ENCODE data around the gene MGAT5B.

Gene MGAT5B

DNA sequence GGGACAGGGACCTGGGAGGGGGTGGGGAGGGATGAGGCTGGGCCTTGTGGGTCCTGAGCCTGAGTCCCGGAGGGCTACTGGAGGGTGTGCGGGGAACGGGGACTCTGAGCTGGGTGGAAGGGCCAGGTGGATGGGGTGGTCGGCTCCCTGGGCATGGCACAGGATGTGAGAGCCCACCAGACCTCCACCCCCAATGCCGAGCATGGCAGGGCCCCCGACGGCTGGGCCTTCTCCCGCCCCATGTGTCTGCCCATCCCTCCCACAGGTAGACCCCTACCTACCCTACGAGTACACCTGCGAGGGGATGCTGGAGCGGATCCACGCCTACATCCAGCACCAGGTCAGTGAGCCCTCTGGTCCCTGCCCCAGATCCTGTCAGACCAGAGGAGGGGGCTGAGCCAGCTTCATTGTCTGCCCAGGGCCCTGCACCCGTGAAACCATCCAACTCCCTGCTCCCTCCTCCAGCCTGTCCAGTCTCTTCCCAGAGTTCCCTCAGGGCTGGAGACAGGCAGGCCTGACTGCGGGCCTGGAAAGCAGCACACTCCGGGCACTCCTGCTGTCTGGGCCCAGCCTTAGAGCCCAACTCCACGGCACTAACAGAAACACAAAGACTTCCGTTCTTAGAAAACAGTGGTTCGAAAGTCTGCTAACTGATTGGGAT, 78.0 kb downstream of the MGAT5B start:
- Histone ChIP-seq H3K9me3 (ENCODE audit: insufficient read depth, low read depth, low read length) (no peaks in the 10 kb centered on the region), H3K4me3 (ENCODE audit: low read length) (no peak overlapping the region), H3K9ac (ENCODE audit: low read depth, low read length) (no peak overlapping the region), H3K27me3 (ENCODE audit: insufficient read depth, low read length) (no peaks in the 10 kb centered on the region), H3K4me1 (ENCODE audit: insufficient read depth, low read length) (peaks cover 6% of the 10 kb centered on the region), H3K36me3 (ENCODE audit: insufficient read depth, low read length) (no peaks in the 10 kb centered on the region), H3K27ac (ENCODE audit: low read depth, low read length) (no peak overlapping the region)
- 81% methylated on average over 18 of the region's 18 CpGs for WGBS

GRCh38 chr17:76946772-76947135, 78.5 kb downstream of the MGAT5B start:
- peaks cover 6% of the 10 kb centered on the region for H3K4me1 ChIP-seq (ENCODE audit: insufficient read depth, low read length)
- no peak overlapping the region for H3K27ac ChIP-seq (ENCODE audit: low read depth, low read length)
- no peaks in the 10 kb centered on the region for H3K36me3 ChIP-seq (ENCODE audit: insufficient read depth, low read length)
- H3K9me3 ChIP-seq (ENCODE audit: insufficient read depth, low read depth, low read length), result no peaks in the 10 kb centered on the region
- no peaks in the 10 kb centered on the region for H3K27me3 ChIP-seq (ENCODE audit: insufficient read depth, low read length)
- H3K9ac ChIP-seq (ENCODE audit: low read depth, low read length), result no peak overlapping the region
- H3K4me3 ChIP-seq (ENCODE audit: low read length), result no peak overlapping the region
- WGBS, result 81% methylated on average over 10 of the region's 10 CpGs

DNA sequence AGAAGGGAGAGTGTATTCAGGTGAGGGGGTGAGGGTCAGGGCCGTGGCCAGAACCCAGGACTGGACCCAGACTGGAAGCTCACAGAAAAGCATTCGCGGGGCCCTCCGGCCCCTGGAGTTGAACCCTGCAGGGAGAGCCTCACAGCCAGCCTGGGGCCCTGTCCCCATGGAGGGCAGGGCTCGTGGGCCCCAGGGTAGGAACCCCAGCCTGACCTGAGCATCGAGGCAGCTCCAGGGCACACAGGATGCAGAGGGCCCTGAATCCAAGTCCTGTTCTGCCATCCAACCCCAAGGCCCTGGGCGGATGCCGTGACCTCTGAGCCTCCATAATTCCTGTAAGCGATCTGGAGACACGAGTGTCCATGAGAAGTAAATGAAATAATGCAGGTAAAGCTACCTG, 79.1 kb downstream of the MGAT5B start:
- peaks cover 6% of the 10 kb centered on the region for H3K4me1 ChIP-seq (ENCODE audit: insufficient read depth, low read length)
- 97% methylated on average over 10 of the region's 10 CpGs for WGBS
- no peaks in the 10 kb centered on the region for H3K36me3 ChIP-seq (ENCODE audit: insufficient read depth, low read length)
- no peaks in the 10 kb centered on the region for H3K9me3 ChIP-seq (ENCODE audit: insufficient read depth, low read depth, low read length)
- no peak overlapping the region for H3K4me3 ChIP-seq (ENCODE audit: low read length)
- no peak overlapping the region for H3K27ac ChIP-seq (ENCODE audit: low read depth, low read length)
- no peak overlapping the region for H3K9ac ChIP-seq (ENCODE audit: low read depth, low read length)
- no peaks in the 10 kb centered on the region for H3K27me3 ChIP-seq (ENCODE audit: insufficient read depth, low read length)

DNA sequence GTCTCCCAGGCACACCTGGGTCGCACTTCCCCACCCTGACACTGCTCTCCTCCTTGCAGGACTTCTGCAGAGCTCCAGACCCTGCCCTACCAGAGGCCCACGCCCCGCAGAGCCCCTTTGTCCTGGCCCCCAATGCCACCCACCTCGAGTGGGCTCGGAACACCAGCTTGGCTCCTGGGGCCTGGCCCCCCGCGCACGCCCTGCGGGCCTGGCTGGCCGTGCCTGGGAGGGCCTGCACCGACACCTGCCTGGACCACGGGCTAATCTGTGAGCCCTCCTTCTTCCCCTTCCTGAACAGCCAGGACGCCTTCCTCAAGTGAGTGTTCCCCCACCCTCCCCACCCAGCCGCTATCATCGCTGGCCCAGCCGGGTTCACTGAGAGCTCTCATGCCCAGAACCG, 79.6 kb downstream of the MGAT5B start:
- no peak overlapping the region for H3K9ac ChIP-seq (ENCODE audit: low read depth, low read length)
- H3K27ac ChIP-seq (ENCODE audit: low read depth, low read length), result no peak overlapping the region
- 94% methylated on average over 17 of the region's 17 CpGs for WGBS
- H3K27me3 ChIP-seq (ENCODE audit: insufficient read depth, low read length), result no peaks in the 10 kb centered on the region
- H3K9me3 ChIP-seq (ENCODE audit: insufficient read depth, low read depth, low read length), result no peaks in the 10 kb centered on the region
- peaks cover 6% of the 10 kb centered on the region for H3K4me1 ChIP-seq (ENCODE audit: insufficient read depth, low read length)
- H3K4me3 ChIP-seq (ENCODE audit: low read length), result no peak overlapping the region
- H3K36me3 ChIP-seq (ENCODE audit: insufficient read depth, low read length), result no peaks in the 10 kb centered on the region

- no peak overlapping the region for H3K27ac ChIP-seq (ENCODE audit: low read depth, low read length)
- H3K36me3 ChIP-seq (ENCODE audit: insufficient read depth, low read length), result no peaks in the 10 kb centered on the region
- H3K4me1 ChIP-seq (ENCODE audit: insufficient read depth, low read length), result peaks cover under 1% of the 10 kb centered on the region; the same call in 1 of the 2 replicates
- H3K27me3 ChIP-seq (ENCODE audit: insufficient read depth, low read length), result no peaks in the 10 kb centered on the region
- no peak overlapping the region for H3K9ac ChIP-seq (ENCODE audit: low read depth, low read length)
- H3K9me3 ChIP-seq (ENCODE audit: insufficient read depth, low read depth, low read length), result no peaks in the 10 kb centered on the region
- 94% methylated on average over 10 of the region's 10 CpGs for WGBS
- H3K4me3 ChIP-seq (ENCODE audit: low read length), result no peak overlapping the region
These were observed 80.1 kb downstream of the MGAT5B start for GRCh38 chr17:76948301-76948700.

DNA sequence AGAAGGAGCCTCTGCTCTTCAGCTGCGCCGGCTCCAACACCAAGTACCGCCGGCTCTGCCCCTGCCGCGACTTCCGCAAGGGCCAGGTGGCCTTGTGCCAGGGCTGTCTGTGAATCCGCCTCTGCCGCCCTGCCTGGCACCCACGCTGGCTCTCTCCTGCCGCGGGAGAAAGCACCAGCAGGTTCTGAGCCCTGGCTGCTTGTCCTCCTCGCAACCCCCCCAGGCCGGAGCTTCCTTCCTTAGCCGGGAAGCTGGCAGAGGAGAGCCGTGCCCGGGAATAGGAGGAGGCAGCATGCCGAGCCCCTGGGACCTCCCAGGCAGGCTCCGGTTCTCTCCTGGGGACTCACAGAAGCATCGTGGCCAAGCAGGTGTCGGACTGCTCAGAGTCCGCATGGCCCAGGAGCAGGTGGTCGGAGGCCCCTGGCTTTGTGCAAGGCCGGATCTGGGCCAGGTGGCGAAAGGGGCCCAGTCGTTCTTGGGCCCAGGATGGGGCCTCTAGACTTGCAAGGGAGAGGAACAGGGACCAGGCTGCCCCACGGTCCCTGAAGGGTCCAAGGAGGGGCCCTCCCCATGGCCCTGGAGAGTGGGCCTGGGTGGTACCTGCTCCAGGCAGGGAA, 80.6 kb downstream of the MGAT5B start:
- Histone ChIP-seq H3K9me3 (ENCODE audit: insufficient read depth, low read depth, low read length) (no peaks in the 10 kb centered on the region), H3K27me3 (ENCODE audit: insufficient read depth, low read length) (no peaks in the 10 kb centered on the region), H3K36me3 (ENCODE audit: insufficient read depth, low read length) (no peaks in the 10 kb centered on the region), H3K4me1 (ENCODE audit: insufficient read depth, low read length) (no peaks in the 10 kb centered on the region), H3K4me3 (ENCODE audit: low read length) (no peak overlapping the region), H3K9ac (ENCODE audit: low read depth, low read length) (no peak overlapping the region), H3K27ac (ENCODE audit: low read depth, low read length) (no peak overlapping the region)
- 94% methylated on average over 27 of the region's 27 CpGs for WGBS

- H3K36me3 ChIP-seq (ENCODE audit: insufficient read depth, low read length), result no peaks in the 10 kb centered on the region
- WGBS, result 92% methylated on average over 18 of the region's 18 CpGs
- no peak overlapping the region for H3K4me3 ChIP-seq (ENCODE audit: low read length)
- H3K27ac ChIP-seq (ENCODE audit: low read depth, low read length), result no peak overlapping the region
- no peak overlapping the region for H3K9ac ChIP-seq (ENCODE audit: low read depth, low read length)
- H3K27me3 ChIP-seq (ENCODE audit: insufficient read depth, low read length), result no peaks in the 10 kb centered on the region
- H3K9me3 ChIP-seq (ENCODE audit: insufficient read depth, low read depth, low read length), result no peaks in the 10 kb centered on the region
- H3K4me1 ChIP-seq (ENCODE audit: insufficient read depth, low read length), result no peaks in the 10 kb centered on the region
These were observed 81.9 kb downstream of the MGAT5B start for GRCh38 chr17:76949913-76950695.

GRCh38 chr17:76951375-76951905, 83.2 kb downstream of the MGAT5B start:
- Histone ChIP-seq H3K9me3 (ENCODE audit: insufficient read depth, low read depth, low read length) (no peaks in the 10 kb centered on the region), H3K36me3 (ENCODE audit: insufficient read depth, low read length) (no peaks in the 10 kb centered on the region), H3K9ac (ENCODE audit: low read depth, low read length) (no peak overlapping the region), H3K27me3 (ENCODE audit: insufficient read depth, low read length) (no peaks in the 10 kb centered on the region), H3K4me3 (ENCODE audit: low read length) (no peak overlapping the region), H3K4me1 (ENCODE audit: insufficient read depth, low read length) (no peaks in the 10 kb centered on the region), H3K27ac (ENCODE audit: low read depth, low read length) (no peak overlapping the region)
- 92% methylated on average over 8 of the region's 8 CpGs for WGBS

- Histone ChIP-seq H3K9me3 (ENCODE audit: insufficient read depth, low read depth, low read length) (no peaks in the 10 kb centered on the region), H3K27me3 (ENCODE audit: insufficient read depth, low read length) (peaks cover 3% of the 10 kb centered on the region; the same call in 1 of the 2 replicates), H3K9ac (ENCODE audit: low read depth, low read length) (no peak overlapping the region), H3K4me3 (ENCODE audit: low read length) (no peak overlapping the region), H3K36me3 (ENCODE audit: insufficient read depth, low read length) (no peaks in the 10 kb centered on the region), H3K27ac (ENCODE audit: low read depth, low read length) (no peak overlapping the region), H3K4me1 (ENCODE audit: insufficient read depth, low read length) (0 out of 2 replicates have a peak, but pooled peaks cover 3% of the 10 kb centered on the region)
- 97% methylated on average over 5 of the region's 5 CpGs for WGBS
These were observed 84.2 kb downstream of the MGAT5B start for GRCh38 chr17:76952402-76952801.

DNA sequence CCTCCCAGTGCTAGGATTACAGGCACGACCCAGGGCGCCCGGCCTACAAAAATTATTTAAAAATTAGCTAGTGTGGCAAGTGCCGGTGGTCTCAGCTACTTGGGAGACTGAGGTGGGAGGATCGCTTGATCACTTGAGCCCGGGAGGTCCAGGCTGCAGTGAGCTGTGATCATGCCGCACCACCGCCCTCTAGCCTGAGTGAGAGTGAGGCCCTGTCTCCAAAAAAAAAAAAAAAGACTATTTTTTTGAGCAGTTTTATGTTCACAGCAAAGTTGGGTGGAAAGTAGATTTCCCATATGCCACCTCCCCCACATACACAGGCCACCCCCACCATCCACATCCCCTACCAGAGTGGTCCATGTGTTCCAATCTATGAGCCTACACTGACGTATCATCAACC, 84.9 kb downstream of the MGAT5B start:
- H3K36me3 ChIP-seq (ENCODE audit: insufficient read depth, low read length), result no peaks in the 10 kb centered on the region
- no peak overlapping the region for H3K27ac ChIP-seq (ENCODE audit: low read depth, low read length)
- peaks cover 4% of the 10 kb centered on the region; the same call in 1 of the 2 replicates for H3K27me3 ChIP-seq (ENCODE audit: insufficient read depth, low read length)
- H3K9me3 ChIP-seq (ENCODE audit: insufficient read depth, low read depth, low read length), result no peaks in the 10 kb centered on the region
- H3K4me3 ChIP-seq (ENCODE audit: low read length), result no peak overlapping the region
- no peak overlapping the region for H3K9ac ChIP-seq (ENCODE audit: low read depth, low read length)
- H3K4me1 ChIP-seq (ENCODE audit: insufficient read depth, low read length), result peaks cover 10% of the 10 kb centered on the region; the same call in 1 of the 2 replicates
- WGBS, result 91% methylated on average over 9 of the region's 9 CpGs

GRCh38 chr17:76953946-76954345, 85.7 kb downstream of the MGAT5B start:
- H3K9me3 ChIP-seq (ENCODE audit: insufficient read depth, low read depth, low read length), result no peaks in the 10 kb centered on the region
- H3K4me3 ChIP-seq (ENCODE audit: low read length), result no peak overlapping the region
- H3K27me3 ChIP-seq (ENCODE audit: insufficient read depth, low read length), result peaks cover 4% of the 10 kb centered on the region; the same call in 1 of the 2 replicates
- H3K4me1 ChIP-seq (ENCODE audit: insufficient read depth, low read length), result peaks cover 14% of the 10 kb centered on the region; the same call in 1 of the 2 replicates
- no peak overlapping the region for H3K9ac ChIP-seq (ENCODE audit: low read depth, low read length)
- no peak overlapping the region for H3K27ac ChIP-seq (ENCODE audit: low read depth, low read length)
- WGBS, result 87% methylated on average over 2 of the region's 2 CpGs
- H3K36me3 ChIP-seq (ENCODE audit: insufficient read depth, low read length), result no peaks in the 10 kb centered on the region

Measured in HUES64 (cell line).